Stomach smooth muscle (tissue), 2 donors: Measurements from ENCODE around the gene CBLN3.

Source experiments
- H3K27ac ChIP-seq: one replicate; pipeline ENCODE4 v1.7.0; 2013; ENCODE audit warnings: mild to moderate bottlenecking, low read length, inconsistent platforms
- H3K27me3 ChIP-seq, 2 donors: one replicate each; pipeline ENCODE4 v1.7.0; 2013; ENCODE audit warnings: low read length in 2 of 2; ENCODE audit not compliant: insufficient read depth in 2 of 2, control insufficient read depth in 1 of 2
- H3K36me3 ChIP-seq, 2 donors: one replicate each; pipeline ENCODE4 v1.7.0; 2013; ENCODE audit warnings: low read length in 2 of 2; ENCODE audit not compliant: control insufficient read depth in 2 of 2, insufficient read depth in 2 of 2
- H3K4me1 ChIP-seq: one replicate; pipeline ENCODE4 v1.7.0; 2013; ENCODE audit warnings: low read length; ENCODE audit not compliant: control insufficient read depth, insufficient read depth
- H3K4me3 ChIP-seq, 2 donors: one replicate each; pipeline ENCODE4 v1.7.0; 2013; ENCODE audit warnings: low read length in 2 of 2
- H3K9ac ChIP-seq, 2 donors: one replicate each; pipeline ENCODE4 v1.7.0; 2013; ENCODE audit warnings: low read length in 2 of 2, mild to moderate bottlenecking in 1 of 2
- H3K9me3 ChIP-seq, 2 donors: one replicate each; pipeline ENCODE4 v1.7.0; 2013; ENCODE audit warnings: low read length in 2 of 2; ENCODE audit not compliant: control insufficient read depth in 2 of 2
- donor health status: healthy.
- donor health status: Pancreatic carcinoma.

The CBLN3 gene

GRCh38 chr14:24431569-24432258 lies 2.2 kb upstream of the CBLN3 start:
- Histone ChIP-seq H3K4me1 (peaks cover 46% of the 10 kb centered on the region), H3K9ac (peak overlapping the region in 1 of 2 donors; percentile 97), H3K27ac (peak overlapping the region; percentile 99), H3K9me3 (no peaks in the 10 kb centered on the region), H3K36me3 (peaks cover 30 to 31% of the 10 kb centered on the region in 2 donors), H3K4me3 (peak overlapping the region; percentile 15 to 90), H3K27me3 (no peaks in the 10 kb centered on the region)

- no peaks in the 10 kb centered on the region for H3K9me3 ChIP-seq
- H3K27me3 ChIP-seq, result no peaks in the 10 kb centered on the region
- H3K9ac ChIP-seq, result peak overlapping the region; percentile 97 to 99
- peak overlapping the region; percentile 90 to 96 for H3K4me3 ChIP-seq
- H3K27ac ChIP-seq, result peak overlapping the region; percentile 99
- H3K36me3 ChIP-seq, result peaks cover 25% of the 10 kb centered on the region in 2 donors
- peaks cover 39% of the 10 kb centered on the region for H3K4me1 ChIP-seq
Observed at GRCh38 chr14:24430682-24431568, 1.5 kb upstream of the CBLN3 start.

GRCh38 chr14:24430143-24430681 lies 744 bp upstream of the CBLN3 start:
- Histone ChIP-seq H3K4me3 (peak overlapping the region; percentile 90 to 96), H3K9me3 (no peaks in the 10 kb centered on the region), H3K36me3 (peaks cover 22 to 25% of the 10 kb centered on the region in 2 donors), H3K4me1 (peaks cover 36% of the 10 kb centered on the region), H3K27me3 (no peaks in the 10 kb centered on the region), H3K9ac (peak overlapping the region; percentile 97 to 99), H3K27ac (peak overlapping the region; percentile 99)

GRCh38 chr14:24428628-24429394 lies 657 bp downstream of the CBLN3 start:
- Histone ChIP-seq H3K9ac (peak overlapping the region; percentile 97 to 99), H3K4me1 (peaks cover 36% of the 10 kb centered on the region)

GRCh38 chr14:24427537-24428508 lies 1.6 kb downstream of the CBLN3 start:
- peak overlapping the region in 1 of 2 donors; percentile 97 for H3K9ac ChIP-seq
- H3K4me1 ChIP-seq, result peaks cover 36% of the 10 kb centered on the region
- peak overlapping the region; percentile 99 for H3K27ac ChIP-seq

More at GRCh38 chr14:24428628-24429394, 657 bp downstream of the CBLN3 start:
- Histone ChIP-seq H3K27me3 (no peaks in the 10 kb centered on the region), H3K27ac (peak overlapping the region; percentile 99), H3K4me3 (peak overlapping the region; percentile 90 to 96), H3K36me3 (peaks cover 14 to 18% of the 10 kb centered on the region in 2 donors), H3K9me3 (no peaks in the 10 kb centered on the region)

GRCh38 chr14:24426912-24427536 lies 2.4 kb downstream of the CBLN3 start:
- no peak overlapping the region for H3K4me3 ChIP-seq
- H3K36me3 ChIP-seq, result peaks cover 1 to 7% of the 10 kb centered on the region in 2 donors
- peaks cover 28% of the 10 kb centered on the region for H3K4me1 ChIP-seq
- H3K27me3 ChIP-seq, result peaks cover 0 to 9% of the 10 kb centered on the region in 2 donors
- no peak overlapping the region for H3K27ac ChIP-seq
- H3K9ac ChIP-seq, result peak overlapping the region; percentile 17 to 29
- no peaks in the 10 kb centered on the region for H3K9me3 ChIP-seq

More at GRCh38 chr14:24427537-24428508, 1.6 kb downstream of the CBLN3 start:
- Histone ChIP-seq H3K4me3 (no peak overlapping the region), H3K27me3 (peaks cover 0 to 2% of the 10 kb centered on the region in 2 donors), H3K36me3 (peaks cover 8 to 13% of the 10 kb centered on the region in 2 donors), H3K9me3 (no peaks in the 10 kb centered on the region)

GRCh38 chr14:24426150-24426911 lies 3.1 kb downstream of the CBLN3 start:
- no peaks in the 10 kb centered on the region for H3K9me3 ChIP-seq
- H3K4me3 ChIP-seq, result no peak overlapping the region
- peaks cover 22% of the 10 kb centered on the region for H3K4me1 ChIP-seq
- peaks cover 0 to 2% of the 10 kb centered on the region in 2 donors for H3K36me3 ChIP-seq
- no peak overlapping the region for H3K27ac ChIP-seq
- H3K27me3 ChIP-seq, result peaks cover under 1 to 9% of the 10 kb centered on the region in 2 donors
- no peak overlapping the region for H3K9ac ChIP-seq

- no peaks in the 10 kb centered on the region for H3K9me3 ChIP-seq
- no peak overlapping the region for H3K9ac ChIP-seq
- H3K27me3 ChIP-seq, result peaks cover 3 to 9% of the 10 kb centered on the region in 2 donors
- H3K4me3 ChIP-seq, result no peak overlapping the region
- no peak overlapping the region for H3K27ac ChIP-seq
- H3K4me1 ChIP-seq, result peaks cover 15% of the 10 kb centered on the region
- H3K36me3 ChIP-seq, result no peaks in the 10 kb centered on the region
Observed at GRCh38 chr14:24425704-24426103, 3.8 kb downstream of the CBLN3 start.
